GM12874 (cell line): ENCODE measurements around the gene SLMAP.

Experiments used
- TF ChIP-seq, protein P1 (sequence below): IDR thresholded peaks from 2 replicates; pipeline ENCODE4 v1.5.1; 2011; ENCODE audit warnings: low read depth, mild to moderate bottlenecking, control low read depth, low read length, moderate library complexity; ENCODE audit not compliant: insufficient read depth

SLMAP gene

DNA sequence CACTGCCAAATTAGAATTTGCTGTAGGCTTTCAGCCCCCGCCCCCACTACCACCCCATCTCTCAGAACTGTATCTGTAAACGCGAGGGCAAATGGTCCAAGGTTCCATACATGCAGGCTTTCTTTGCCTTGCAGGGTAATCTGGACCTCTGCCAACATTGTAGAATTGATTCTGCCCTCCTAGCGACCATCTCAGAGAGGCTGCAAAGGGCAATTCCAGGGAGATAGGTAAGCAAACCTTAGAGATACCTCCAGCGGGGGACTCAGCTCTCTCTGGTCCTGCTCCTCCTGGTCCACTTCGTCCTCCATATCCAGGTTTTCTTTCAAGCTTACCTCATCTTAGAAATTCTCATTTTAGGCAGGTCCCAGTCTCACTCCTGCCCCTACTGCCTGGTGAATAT lies 64.4 kb downstream of the SLMAP start:
- TF ChIP-seq, protein P1, sequence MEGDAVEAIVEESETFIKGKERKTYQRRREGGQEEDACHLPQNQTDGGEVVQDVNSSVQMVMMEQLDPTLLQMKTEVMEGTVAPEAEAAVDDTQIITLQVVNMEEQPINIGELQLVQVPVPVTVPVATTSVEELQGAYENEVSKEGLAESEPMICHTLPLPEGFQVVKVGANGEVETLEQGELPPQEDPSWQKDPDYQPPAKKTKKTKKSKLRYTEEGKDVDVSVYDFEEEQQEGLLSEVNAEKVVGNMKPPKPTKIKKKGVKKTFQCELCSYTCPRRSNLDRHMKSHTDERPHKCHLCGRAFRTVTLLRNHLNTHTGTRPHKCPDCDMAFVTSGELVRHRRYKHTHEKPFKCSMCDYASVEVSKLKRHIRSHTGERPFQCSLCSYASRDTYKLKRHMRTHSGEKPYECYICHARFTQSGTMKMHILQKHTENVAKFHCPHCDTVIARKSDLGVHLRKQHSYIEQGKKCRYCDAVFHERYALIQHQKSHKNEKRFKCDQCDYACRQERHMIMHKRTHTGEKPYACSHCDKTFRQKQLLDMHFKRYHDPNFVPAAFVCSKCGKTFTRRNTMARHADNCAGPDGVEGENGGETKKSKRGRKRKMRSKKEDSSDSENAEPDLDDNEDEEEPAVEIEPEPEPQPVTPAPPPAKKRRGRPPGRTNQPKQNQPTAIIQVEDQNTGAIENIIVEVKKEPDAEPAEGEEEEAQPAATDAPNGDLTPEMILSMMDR = no peak

DNA sequence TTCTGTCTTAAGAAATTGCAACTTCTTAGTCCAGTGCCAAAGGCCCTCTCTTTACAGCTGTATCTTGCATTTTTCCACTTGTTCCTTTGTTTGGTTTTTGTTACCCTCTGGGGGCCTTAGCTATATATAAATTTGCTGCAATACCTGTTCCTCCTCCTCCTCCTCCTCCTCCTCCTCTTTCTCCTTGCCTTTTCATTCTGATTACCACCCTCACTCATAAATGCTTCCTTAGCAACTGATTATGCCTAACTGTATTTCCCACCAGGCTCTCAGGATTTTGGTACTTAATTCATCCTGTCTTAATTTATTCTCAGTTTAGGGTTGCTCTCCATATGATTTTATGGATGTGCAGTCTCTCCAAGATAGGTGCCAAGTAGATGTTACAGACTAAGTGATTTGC lies 65.7 kb downstream of the SLMAP start:
- TF ChIP-seq, protein P1 = no peak

DNA sequence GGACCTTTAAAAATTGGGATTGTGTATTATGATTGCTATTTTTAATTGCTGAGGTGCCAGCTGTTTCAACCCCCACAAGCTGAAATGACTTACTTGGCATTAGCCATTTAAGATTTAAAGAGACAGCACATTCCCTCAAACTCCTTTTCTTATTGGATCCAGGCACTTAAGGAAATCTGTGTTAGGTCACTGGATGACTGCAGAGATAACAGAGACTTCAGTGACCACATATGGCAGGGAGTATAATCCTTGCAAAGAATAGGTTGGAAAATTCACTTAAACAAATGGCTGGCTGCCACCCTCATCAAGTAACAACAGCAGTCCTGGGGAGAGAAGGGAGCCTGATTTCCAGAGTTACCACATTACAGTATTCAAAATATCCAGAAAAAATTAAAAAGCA lies 66.6 kb downstream of the SLMAP start:
- TF ChIP-seq, protein P1 = no peak

DNA sequence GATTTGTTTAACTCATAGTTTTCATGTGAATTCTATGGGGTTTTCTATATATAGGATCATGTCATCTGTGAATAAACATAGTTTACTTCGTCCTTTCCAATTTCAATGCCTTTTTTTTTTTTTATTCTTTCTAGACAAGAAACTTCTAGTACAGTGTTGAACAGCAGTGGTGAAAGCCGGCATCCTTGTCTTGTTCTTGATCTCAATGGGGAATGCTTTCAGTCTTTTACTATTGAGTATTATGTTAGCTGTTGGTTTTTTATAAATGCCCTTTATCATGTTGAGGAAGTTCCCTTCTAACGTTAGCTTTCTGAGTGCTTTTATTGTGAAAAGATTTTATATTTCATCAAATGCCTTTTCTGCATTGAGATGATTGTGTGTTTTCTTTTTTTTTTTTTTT lies 69.0 kb downstream of the SLMAP start:
- TF ChIP-seq, protein P1 = no peak

DNA sequence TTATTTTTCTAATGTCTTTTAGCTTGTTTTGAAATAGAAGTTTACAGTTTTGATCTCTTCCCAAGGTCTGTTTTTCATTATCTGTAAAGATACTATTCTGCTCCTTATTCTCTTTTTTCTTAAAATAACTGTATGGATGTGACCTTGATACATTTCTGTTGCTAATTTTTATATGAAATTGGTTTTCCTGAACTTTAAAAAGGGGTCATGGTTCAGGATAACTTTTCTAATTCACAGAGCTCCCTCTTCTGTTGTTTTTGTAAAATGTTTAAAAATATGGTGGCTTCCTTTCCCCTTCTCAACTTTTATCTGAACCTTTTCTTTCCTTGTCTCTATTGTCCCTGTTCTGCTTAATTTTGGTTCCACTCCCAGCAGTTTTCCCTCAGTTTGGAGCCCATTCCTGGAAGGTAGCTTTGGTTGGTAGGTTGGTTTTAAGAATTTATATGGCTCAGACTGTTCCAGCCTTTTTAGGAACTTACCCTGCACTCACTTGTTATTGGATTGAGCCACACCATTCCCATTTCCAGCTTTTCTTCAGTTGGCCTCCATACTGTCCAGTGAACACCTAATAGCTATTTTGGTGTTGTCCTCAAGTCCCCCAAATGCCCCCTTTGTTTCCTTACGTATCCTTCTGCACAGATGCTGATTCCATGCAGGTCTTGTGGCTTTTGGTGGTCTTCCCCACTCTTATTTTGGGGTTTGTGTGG lies 70.3 kb downstream of the SLMAP start:
- TF ChIP-seq, protein P1 = no peak

DNA sequence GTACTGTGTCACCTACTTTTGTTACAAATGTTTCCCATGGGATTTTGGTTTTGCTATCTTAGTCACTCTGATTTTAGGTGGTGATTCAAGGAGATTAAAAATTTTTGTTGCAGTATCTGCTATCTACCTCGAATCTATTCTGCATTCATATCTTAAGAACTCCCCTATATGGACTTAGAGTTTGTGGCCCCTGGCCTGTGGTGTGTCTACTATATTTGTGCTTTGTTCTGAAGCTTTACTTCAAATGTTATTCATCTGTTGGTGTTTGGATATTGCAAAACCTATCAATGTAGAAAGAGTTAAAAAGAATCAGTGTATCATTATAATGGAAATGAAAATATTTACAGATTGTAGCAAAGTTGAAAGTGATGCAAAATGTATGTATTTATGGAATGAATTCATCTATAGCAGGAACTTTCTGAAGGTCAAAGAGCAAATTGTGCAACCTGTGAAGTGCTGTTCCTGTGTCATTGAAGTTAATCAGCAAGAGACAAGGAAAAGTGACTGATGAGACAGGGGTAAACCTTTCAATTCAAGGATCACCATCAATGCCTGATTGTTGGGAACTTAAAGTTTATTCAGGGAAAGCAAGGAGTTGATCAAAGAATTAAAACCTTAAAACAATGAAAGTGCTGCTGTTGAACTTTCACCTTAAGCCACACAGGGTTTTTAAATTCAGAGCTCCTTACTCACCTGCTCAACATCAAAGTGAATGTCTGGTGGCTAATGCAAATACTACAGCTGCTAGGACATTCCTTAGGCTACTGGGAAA lies 71.0 kb downstream of the SLMAP start:
- TF ChIP-seq, protein P1 = no peak

DNA sequence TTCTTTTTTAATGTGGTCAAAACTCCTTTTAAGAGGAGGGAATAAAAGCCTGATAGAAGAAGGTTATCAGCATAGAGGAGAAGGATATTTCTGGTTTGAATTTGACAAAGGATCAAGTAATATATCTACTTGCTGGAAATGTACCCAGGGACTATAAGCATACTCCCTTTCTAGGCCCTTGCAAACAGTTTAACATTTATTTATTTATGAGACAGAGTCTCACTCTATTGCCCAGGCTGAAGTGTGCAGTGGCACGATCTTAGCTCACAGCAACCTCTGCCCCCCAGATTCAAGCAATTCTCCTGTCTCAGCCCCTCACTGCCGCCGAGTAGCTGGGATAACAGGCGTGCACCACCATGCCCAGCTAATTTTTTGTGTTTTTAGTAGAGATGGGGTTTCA lies 71.6 kb downstream of the SLMAP start:
- TF ChIP-seq, protein P1 = no peak
